Measurements from ENCODE around the gene BLM. TPM values are rescaled to one million over a fixed set of nuclear protein-coding genes. Genes with fewer than 3 reads are reported as not detected.

The BLM gene
- total RNA-seq, 1 donor from 2014 or later = 11.5 TPM

GRCh38 chr15:90749754-90750153, 32.6 kb downstream of the BLM start:
- Mint-ChIP-seq H3K27me3 (ENCODE audit: unreplicated experiment) (no peaks in the 10 kb centered on the region), H3K4me1 (ENCODE audit: unreplicated experiment) (peaks cover 3% of the 10 kb centered on the region), H3K27ac (ENCODE audit: unreplicated experiment) (no peak overlapping the region), H3K4me3 (ENCODE audit: unreplicated experiment) (no peak overlapping the region), H3K9me3 (ENCODE audit: unreplicated experiment) (no peaks in the 10 kb centered on the region), H3K36me3 (ENCODE audit: low read depth, unreplicated experiment) (no peaks in the 10 kb centered on the region)
- no peak for TF ChIP-seq CTCF (IDR thresholded peaks at IDR 0.05; ENCODE audit: unreplicated experiment)
- DNase-seq (ENCODE audit: low spot score) = no peak

GRCh38 chr15:90750186-90750585, 33.0 kb downstream of the BLM start:
- H3K27ac Mint-ChIP-seq (ENCODE audit: unreplicated experiment) = no peak overlapping the region
- H3K36me3 Mint-ChIP-seq (ENCODE audit: low read depth, unreplicated experiment) = no peaks in the 10 kb centered on the region
- peaks cover 3% of the 10 kb centered on the region for H3K4me1 Mint-ChIP-seq (ENCODE audit: unreplicated experiment)
- no peaks in the 10 kb centered on the region for H3K27me3 Mint-ChIP-seq (ENCODE audit: unreplicated experiment)
- DNase-seq (ENCODE audit: low spot score) = no peak
- no peaks in the 10 kb centered on the region for H3K9me3 Mint-ChIP-seq (ENCODE audit: unreplicated experiment)
- no peak overlapping the region for H3K4me3 Mint-ChIP-seq (ENCODE audit: unreplicated experiment)
- TF ChIP-seq CTCF (IDR thresholded peaks at IDR 0.05; ENCODE audit: unreplicated experiment) = no peak

- no peak overlapping the region for H3K27ac Mint-ChIP-seq (ENCODE audit: unreplicated experiment)
These were observed 34.2 kb downstream of the BLM start for GRCh38 chr15:90751300-90751825.

GRCh38 chr15:90756916-90757315, 39.8 kb downstream of the BLM start:
- DNase-seq (ENCODE audit: low spot score) = no peak
- Mint-ChIP-seq H3K27ac (ENCODE audit: unreplicated experiment) (peak overlapping the region; percentile 51), H3K27me3 (ENCODE audit: unreplicated experiment) (no peaks in the 10 kb centered on the region), H3K4me1 (ENCODE audit: unreplicated experiment) (peaks cover 17% of the 10 kb centered on the region), H3K9me3 (ENCODE audit: unreplicated experiment) (no peaks in the 10 kb centered on the region), H3K4me3 (ENCODE audit: unreplicated experiment) (no peak overlapping the region), H3K36me3 (ENCODE audit: low read depth, unreplicated experiment) (peaks cover 7% of the 10 kb centered on the region)
- TF ChIP-seq CTCF (IDR thresholded peaks at IDR 0.05; ENCODE audit: unreplicated experiment) = no peak

More at GRCh38 chr15:90751300-90751825, 34.2 kb downstream of the BLM start:
- Mint-ChIP-seq H3K9me3 (ENCODE audit: unreplicated experiment) (no peaks in the 10 kb centered on the region), H3K27me3 (ENCODE audit: unreplicated experiment) (no peaks in the 10 kb centered on the region), H3K36me3 (ENCODE audit: low read depth, unreplicated experiment) (no peaks in the 10 kb centered on the region), H3K4me1 (ENCODE audit: unreplicated experiment) (peaks cover 3% of the 10 kb centered on the region), H3K4me3 (ENCODE audit: unreplicated experiment) (no peak overlapping the region)
- DNase-seq (ENCODE audit: low spot score) = no peak
- TF ChIP-seq CTCF (IDR thresholded peaks at IDR 0.05; ENCODE audit: unreplicated experiment) = no peak

GRCh38 chr15:90757461-90757860, 40.3 kb downstream of the BLM start:
- TF ChIP-seq CTCF (IDR thresholded peaks at IDR 0.05; ENCODE audit: unreplicated experiment) = no peak
- Mint-ChIP-seq H3K4me1 (ENCODE audit: unreplicated experiment) (peaks cover 22% of the 10 kb centered on the region), H3K9me3 (ENCODE audit: unreplicated experiment) (no peaks in the 10 kb centered on the region), H3K27ac (ENCODE audit: unreplicated experiment) (peak overlapping the region; percentile 85), H3K36me3 (ENCODE audit: low read depth, unreplicated experiment) (peaks cover 7% of the 10 kb centered on the region), H3K4me3 (ENCODE audit: unreplicated experiment) (peak overlapping the region; percentile 27), H3K27me3 (ENCODE audit: unreplicated experiment) (no peaks in the 10 kb centered on the region)
- no peak for DNase-seq (ENCODE audit: low spot score)
